ENCODE data around the gene TSPYL6.

DNA sequence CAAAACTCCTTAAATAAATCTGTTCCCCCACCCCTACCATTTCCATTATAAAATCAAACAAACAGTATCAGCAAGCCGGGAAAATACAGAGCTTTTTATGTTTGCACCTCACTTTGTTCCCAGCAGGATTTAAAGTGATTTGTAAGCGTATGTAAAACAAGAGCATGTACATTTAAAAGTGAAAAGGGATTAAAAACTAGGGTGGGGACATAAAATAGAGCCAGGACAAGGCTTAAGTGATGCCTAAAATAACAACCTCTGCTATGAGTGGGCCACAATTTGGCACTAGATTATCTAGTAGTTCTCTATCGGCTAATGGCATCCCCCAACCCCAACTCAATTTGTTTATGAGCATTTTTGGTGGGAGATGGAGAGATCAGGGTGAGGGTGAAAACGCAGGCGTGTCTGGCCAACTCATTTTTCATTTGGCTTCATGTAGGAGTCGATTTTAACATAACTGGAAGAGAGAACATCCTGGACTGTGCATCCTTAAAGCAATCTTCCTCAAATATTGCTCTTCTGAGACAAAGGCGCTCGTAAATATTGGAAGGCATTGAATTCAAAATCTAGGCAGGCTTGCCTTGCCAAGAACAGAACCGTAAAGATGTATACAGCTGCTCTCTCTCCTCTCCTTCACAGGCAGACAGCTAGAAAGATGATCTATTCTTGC is 34.5 kb upstream of the TSPYL6 start:
- TF ChIP-seq, protein P1, sequence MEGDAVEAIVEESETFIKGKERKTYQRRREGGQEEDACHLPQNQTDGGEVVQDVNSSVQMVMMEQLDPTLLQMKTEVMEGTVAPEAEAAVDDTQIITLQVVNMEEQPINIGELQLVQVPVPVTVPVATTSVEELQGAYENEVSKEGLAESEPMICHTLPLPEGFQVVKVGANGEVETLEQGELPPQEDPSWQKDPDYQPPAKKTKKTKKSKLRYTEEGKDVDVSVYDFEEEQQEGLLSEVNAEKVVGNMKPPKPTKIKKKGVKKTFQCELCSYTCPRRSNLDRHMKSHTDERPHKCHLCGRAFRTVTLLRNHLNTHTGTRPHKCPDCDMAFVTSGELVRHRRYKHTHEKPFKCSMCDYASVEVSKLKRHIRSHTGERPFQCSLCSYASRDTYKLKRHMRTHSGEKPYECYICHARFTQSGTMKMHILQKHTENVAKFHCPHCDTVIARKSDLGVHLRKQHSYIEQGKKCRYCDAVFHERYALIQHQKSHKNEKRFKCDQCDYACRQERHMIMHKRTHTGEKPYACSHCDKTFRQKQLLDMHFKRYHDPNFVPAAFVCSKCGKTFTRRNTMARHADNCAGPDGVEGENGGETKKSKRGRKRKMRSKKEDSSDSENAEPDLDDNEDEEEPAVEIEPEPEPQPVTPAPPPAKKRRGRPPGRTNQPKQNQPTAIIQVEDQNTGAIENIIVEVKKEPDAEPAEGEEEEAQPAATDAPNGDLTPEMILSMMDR (conservative IDR thresholded peaks at IDR 0.05; ENCODE audit: low read depth, low read length) = no peak
- TF ChIP-seq EZH2 (IDR thresholded peaks at IDR 0.05; ENCODE audit: low read length, unreplicated experiment) = no peak

Data from PC-3 (cell line).